Measurements from ENCODE around the gene DCXR. TPM values are rescaled to one million over a fixed set of nuclear protein-coding genes. Genes with fewer than 3 reads are reported as not detected.

DCXR gene
- total RNA-seq, 1 donor from 2014 or later = 106 TPM

DNA sequence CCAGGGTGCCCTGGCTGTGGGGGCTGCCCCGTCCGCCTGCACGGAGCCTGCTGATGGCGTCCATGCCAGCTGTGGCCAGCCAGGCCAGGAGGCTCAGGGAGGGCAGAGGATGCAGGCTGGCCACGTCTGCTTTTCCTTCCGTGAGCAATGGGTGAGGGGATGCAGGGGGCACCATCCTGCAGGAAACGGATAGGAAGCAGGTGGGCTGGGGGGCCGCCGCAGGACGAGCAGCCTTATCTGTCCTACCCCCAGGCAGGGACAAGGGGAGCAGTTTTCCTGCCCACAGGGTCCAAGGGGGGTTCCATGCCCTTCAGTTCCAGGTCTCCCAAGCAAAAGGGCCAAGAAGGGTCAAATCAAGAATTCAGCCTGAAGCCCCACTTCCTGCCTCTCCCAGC lies 21.4 kb upstream of the DCXR start:
- intact Hi-C loops (cut with DNase I) = no loop called here
- Histone ChIP-seq H3K27ac (no peak overlapping the region), H3K36me3 (peaks cover 0 to 83% of the 10 kb centered on the region in 2 donors), H3K27me3 (no peaks in the 10 kb centered on the region), H3K9me3 (no peaks in the 10 kb centered on the region), H3K4me1 (peaks cover 8% of the 10 kb centered on the region), H3K4me3 (no peak overlapping the region)
- DNase-seq (ENCODE audit: extremely low spot score in 2 of 2) = no peak
- TF ChIP-seq, protein P1, sequence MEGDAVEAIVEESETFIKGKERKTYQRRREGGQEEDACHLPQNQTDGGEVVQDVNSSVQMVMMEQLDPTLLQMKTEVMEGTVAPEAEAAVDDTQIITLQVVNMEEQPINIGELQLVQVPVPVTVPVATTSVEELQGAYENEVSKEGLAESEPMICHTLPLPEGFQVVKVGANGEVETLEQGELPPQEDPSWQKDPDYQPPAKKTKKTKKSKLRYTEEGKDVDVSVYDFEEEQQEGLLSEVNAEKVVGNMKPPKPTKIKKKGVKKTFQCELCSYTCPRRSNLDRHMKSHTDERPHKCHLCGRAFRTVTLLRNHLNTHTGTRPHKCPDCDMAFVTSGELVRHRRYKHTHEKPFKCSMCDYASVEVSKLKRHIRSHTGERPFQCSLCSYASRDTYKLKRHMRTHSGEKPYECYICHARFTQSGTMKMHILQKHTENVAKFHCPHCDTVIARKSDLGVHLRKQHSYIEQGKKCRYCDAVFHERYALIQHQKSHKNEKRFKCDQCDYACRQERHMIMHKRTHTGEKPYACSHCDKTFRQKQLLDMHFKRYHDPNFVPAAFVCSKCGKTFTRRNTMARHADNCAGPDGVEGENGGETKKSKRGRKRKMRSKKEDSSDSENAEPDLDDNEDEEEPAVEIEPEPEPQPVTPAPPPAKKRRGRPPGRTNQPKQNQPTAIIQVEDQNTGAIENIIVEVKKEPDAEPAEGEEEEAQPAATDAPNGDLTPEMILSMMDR (IDR thresholded peaks at IDR 0.05) = no peak
- no peak for TF ChIP-seq POLR2AphosphoS5 (IDR thresholded peaks at IDR 0.05; ENCODE audit: insufficient read depth in 1 of 2, low read depth in 1 of 2)
- no peak for TF ChIP-seq POLR2A (IDR thresholded peaks at IDR 0.05)

DNA sequence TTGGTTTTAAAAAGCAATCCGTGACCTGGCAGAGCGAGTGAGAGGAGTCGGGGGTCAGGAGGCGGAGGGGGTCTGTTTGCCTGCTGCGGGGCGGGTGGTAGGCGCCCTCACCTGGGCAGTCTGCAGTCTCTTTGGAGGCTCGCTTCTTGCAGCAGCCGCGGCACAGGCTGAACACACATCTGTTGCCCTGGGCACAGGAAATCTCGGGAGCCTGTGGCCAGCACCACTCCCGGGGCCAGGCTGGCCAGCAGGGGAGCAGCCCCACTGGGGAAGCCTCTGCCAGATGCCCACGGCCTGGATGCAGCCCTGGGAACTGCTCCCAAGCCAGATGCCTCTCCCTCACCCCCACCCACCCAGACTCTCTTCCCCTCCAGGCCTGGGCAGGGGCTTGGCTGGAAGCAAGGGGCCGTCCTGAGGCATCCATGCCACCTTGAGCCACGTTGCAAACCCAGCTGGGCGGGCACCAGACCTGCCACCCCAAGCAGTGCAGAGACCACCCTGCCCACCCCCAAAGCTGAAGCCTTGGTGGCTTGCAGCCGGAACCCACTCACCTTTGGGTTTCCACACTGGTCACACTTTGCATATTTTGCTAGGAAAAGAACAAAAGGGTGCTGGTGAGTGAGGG lies 20.8 kb upstream of the DCXR start:
- DNase-seq (ENCODE audit: extremely low spot score in 2 of 2) = no peak
- intact Hi-C loops (cut with DNase I) = no loop called here
- Histone ChIP-seq H3K27ac (no peak overlapping the region), H3K27me3 (no peaks in the 10 kb centered on the region), H3K36me3 (peaks cover 0 to 83% of the 10 kb centered on the region in 2 donors), H3K4me1 (peaks cover 8% of the 10 kb centered on the region), H3K4me3 (no peak overlapping the region), H3K9me3 (no peaks in the 10 kb centered on the region)
- TF ChIP-seq POLR2A (IDR thresholded peaks at IDR 0.05) = no peak
- no peak for TF ChIP-seq POLR2AphosphoS5 (IDR thresholded peaks at IDR 0.05; ENCODE audit: insufficient read depth in 1 of 2, low read depth in 1 of 2)
- TF ChIP-seq, protein P1 (IDR thresholded peaks at IDR 0.05) = no peak

DNA sequence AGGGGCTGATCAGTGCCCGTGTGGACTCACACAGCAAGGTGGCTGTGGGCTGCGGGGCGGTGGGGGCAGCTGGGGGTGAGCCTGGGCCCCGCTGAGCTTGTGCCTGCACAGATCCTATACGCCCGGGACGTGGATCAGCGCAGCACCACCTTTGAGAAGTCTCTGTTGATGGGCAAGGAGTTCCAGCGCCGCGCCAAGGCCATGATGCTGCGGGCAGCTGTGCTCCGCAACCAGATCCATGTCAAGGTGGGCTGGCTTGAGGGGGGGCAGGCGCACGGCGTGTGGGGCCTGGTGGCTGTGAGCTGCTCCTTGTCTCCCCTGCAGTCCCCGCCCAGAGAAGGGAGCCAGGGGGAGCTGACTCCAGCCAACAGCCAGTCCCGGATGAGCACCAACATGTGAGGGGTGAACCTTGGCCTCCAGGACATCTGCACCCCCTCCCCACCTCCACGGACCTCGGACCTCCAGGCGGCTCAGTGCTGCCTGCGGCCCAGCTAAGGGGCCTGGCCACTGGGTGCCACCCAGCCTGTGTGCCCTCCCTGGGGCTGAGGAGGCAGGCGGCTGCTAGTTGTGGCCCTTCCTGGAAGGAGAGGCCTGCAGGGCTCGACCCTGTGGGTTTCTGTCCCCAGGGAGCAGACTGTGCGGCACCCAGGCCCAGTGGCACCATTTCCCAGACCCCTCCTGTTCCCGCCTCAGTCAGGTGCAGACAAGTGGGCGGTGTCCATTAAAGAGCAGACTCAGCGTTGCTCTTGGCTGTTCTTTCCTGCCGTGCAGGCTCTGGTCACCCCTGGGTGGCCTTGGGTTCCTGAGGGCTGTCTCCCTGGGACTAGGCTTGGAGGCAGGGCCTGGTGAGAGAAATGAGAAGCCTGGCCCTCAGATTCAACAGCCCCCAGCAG lies 19.5 kb upstream of the DCXR start:
- peaks cover 19% of the 10 kb centered on the region for H3K4me1 ChIP-seq
- TF ChIP-seq POLR2AphosphoS5 (IDR thresholded peaks at IDR 0.05; ENCODE audit: insufficient read depth in 1 of 2, low read depth in 1 of 2) = no peak
- intact Hi-C loops (cut with DNase I) = no loop called here
- no peaks in the 10 kb centered on the region for H3K27me3 ChIP-seq
- DNase-seq (ENCODE audit: extremely low spot score in 2 of 2) = no peak
- H3K27ac ChIP-seq = no peak overlapping the region
- H3K36me3 ChIP-seq = peaks cover 0 to 69% of the 10 kb centered on the region in 2 donors
- no peak overlapping the region for H3K4me3 ChIP-seq
- no peaks in the 10 kb centered on the region for H3K9me3 ChIP-seq

DNA sequence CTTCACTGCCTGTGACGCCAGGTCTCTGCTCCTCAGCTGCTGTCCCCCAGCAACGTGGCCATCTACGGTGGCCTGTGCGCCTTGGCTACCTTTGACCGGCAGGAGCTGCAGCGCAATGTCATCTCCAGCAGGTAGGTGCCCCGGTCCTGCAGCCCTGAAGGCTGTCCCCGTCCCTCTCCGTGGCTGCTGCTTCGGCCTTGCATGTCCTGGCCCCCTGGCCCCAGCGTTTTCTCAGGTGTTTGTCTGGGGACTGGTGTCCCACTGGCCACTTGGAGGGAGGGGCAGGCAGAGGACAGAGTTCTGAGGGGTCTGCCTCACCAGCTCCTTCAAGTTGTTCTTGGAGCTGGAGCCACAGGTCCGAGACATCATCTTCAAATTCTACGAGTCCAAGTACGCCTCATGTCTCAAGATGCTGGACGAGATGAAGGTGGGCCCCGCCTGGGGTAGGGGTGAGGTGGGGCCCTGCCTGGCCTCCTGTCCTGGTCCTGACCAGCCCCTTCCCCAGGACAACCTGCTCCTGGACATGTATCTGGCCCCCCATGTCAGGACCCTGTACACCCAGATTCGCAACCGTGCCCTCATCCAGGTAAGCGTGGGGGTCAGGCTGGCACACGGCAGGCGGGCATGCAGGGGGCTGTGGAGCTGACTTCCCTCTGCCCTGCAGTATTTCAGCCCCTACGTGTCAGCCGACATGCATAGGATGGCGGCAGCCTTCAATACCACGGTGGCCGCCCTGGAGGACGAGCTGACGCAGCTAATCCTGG lies 18.6 kb upstream of the DCXR start:
- TF ChIP-seq, protein P1 (IDR thresholded peaks at IDR 0.05) = no peak
- no peak for TF ChIP-seq POLR2AphosphoS5 (IDR thresholded peaks at IDR 0.05; ENCODE audit: insufficient read depth in 1 of 2, low read depth in 1 of 2)
- TF ChIP-seq POLR2A (IDR thresholded peaks at IDR 0.05) = no peak
- Histone ChIP-seq H3K27ac (no peak overlapping the region), H3K9me3 (no peaks in the 10 kb centered on the region), H3K4me3 (no peak overlapping the region), H3K4me1 (peaks cover 20% of the 10 kb centered on the region), H3K27me3 (no peaks in the 10 kb centered on the region), H3K36me3 (peaks cover 0 to 61% of the 10 kb centered on the region in 2 donors)
- intact Hi-C loops (cut with DNase I) = no loop called here
- no peak for DNase-seq (ENCODE audit: extremely low spot score in 2 of 2)
